Measurements from ENCODE around the gene MAP1LC3A. TPM values are rescaled to one million over a fixed set of nuclear protein-coding genes. Genes with fewer than 3 reads are reported as not detected.

The MAP1LC3A gene
- total RNA-seq, 4 donors from 2014 or later: 22.0 to 71.6 (median 63.5) TPM

DNA sequence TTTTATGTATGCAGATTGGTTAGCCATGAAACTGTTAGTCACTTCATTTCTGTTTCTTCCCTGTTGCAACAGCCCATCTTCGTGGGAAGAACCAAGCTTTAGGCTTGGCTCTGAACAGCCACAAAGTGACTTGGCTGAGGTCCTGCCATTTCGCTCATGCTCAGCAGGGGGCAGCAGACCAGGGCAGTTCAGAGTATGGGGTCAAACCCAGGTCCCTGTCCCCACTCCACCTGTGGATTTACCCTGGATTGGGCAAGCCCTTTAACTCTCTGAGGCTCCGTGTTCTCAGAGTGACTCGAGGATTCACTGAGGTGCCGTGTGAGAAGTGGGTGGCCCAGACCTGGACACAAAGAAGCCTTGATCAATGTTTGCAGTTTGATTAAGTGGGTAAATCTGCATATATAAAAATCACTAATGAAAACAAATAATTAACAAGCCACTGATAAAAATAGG, 19.8 kb upstream of the MAP1LC3A start:
- TF ChIP-seq, protein P1, sequence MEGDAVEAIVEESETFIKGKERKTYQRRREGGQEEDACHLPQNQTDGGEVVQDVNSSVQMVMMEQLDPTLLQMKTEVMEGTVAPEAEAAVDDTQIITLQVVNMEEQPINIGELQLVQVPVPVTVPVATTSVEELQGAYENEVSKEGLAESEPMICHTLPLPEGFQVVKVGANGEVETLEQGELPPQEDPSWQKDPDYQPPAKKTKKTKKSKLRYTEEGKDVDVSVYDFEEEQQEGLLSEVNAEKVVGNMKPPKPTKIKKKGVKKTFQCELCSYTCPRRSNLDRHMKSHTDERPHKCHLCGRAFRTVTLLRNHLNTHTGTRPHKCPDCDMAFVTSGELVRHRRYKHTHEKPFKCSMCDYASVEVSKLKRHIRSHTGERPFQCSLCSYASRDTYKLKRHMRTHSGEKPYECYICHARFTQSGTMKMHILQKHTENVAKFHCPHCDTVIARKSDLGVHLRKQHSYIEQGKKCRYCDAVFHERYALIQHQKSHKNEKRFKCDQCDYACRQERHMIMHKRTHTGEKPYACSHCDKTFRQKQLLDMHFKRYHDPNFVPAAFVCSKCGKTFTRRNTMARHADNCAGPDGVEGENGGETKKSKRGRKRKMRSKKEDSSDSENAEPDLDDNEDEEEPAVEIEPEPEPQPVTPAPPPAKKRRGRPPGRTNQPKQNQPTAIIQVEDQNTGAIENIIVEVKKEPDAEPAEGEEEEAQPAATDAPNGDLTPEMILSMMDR (IDR thresholded peaks at IDR 0.05; ENCODE audit: low read depth): no peak

DNA sequence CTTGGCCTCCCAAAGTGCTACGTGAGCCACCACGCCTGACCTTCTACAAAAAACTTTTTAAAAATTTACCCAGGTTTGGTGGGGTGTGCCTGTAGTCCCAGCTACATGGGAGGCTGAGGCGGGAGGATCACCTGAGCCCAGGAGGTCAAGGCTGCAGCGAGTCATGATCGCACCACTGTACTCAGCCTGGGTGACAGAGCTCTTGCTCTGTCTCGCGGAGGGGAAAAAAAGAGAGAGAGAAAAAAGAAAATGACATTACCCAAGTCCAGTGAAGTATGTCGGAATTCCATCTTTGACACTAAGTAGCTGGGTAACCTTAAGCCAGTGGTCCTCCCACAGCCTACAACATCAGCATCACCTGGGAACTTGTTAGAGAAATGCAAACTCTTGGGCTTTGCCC, 18.8 kb upstream of the MAP1LC3A start:
- TF ChIP-seq, protein P1 (IDR thresholded peaks at IDR 0.05; ENCODE audit: low read depth): no peak

DNA sequence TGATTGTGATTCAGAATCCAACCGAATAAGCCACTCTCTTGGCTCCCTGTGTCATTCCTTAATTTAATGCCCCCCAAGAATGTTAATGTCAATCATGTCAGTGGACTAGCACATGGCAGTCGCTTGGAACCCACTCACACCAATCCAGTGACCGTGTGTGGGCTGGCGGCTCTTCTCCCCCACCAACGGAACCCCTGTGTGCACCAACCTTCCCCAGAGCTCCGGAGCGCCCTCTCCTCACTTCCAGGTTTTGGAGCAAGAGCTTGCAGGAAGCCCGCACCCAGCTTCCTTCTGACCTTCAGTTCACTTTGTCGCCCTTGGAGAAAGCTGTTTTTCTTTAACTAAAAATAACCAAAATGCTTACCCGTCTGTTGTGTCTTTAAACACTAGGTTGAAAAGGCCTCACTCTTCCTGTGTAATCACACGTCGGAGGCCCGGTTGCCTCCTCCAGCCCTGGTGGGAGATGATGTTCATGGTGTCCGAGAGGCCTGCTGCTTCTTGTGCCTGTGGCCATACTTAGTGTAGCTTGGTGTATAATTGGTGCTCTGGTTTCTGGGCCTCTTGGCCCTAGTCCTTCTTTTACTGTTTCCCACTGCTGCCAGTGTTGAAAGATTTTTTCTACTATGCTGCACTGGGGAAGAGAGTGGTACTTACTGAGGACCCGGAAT, 17.8 kb upstream of the MAP1LC3A start:
- TF ChIP-seq, protein P1 (IDR thresholded peaks at IDR 0.05; ENCODE audit: low read depth): no peak

DNA sequence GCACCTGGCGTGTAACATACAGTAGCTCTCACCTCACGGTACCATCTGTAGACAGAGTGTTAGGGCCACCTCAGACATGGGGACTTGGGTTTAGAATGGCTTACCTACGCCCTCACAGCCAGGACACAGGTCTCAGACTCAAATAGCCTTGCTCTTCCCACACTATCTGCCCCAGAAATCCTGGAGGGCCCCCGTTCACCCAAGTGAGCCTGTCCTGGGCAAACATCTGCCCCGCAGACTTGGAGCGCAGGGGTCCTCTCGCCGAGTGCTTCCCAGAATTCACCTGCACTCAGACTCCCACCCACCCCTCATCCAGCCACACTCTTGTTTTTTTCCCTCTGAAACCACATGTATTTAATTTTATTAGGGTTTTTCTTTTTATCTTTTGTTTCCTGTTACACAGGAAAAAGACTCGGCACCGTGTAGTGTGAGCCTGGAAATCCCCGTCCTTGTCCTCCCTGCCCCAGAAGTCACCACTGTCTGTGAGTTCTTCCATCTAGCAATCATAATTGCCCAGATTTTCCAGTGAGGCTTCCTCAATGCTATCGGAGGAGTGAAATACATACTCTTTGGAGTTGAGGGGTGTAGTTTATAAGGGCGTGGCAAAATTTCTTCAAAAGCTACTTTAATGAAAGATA, 17.1 kb upstream of the MAP1LC3A start:
- TF ChIP-seq, protein P1 (IDR thresholded peaks at IDR 0.05; ENCODE audit: low read depth): no peak

DNA sequence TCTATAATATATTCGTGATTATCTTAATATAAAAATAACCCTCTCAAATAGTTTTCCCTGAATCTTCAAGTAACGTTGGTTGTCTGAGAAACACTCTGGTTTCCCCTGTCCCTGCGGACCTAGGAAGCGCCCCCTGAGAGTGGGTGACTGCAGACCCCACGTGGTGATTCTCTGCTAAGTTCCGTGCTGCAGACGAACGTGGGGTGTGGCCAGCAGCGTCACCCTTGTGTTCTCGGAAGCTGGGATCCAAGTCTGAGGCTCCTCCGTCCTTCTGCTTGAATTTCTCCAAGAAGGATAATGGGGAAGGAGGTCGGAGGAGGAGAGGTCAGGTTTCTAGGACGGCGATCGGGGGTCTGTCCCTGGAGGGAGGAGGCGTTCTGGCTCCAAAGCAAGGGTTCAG, 16.6 kb upstream of the MAP1LC3A start:
- TF ChIP-seq, protein P1 (IDR thresholded peaks at IDR 0.05; ENCODE audit: low read depth): no peak

DNA sequence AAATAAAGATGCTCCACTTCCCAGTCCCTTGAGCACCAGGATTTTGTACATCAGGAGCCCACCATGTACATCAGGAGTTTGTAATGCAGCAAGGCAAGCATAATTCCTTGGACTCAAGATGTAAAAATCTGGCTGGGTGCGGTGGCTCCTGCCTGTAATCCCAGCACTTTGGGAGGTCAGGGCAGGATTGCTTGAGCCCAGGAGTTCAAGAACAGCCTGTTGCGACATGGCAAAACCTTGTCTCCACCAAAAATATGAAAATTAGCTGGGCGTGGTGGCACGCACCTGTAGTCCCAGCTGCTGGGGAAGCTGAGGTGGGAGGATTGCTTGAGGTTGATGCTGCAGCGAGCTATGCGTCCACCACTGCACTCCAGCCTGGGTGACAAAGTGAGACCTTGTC, 16.1 kb upstream of the MAP1LC3A start:
- TF ChIP-seq, protein P1 (IDR thresholded peaks at IDR 0.05; ENCODE audit: low read depth): no peak

DNA sequence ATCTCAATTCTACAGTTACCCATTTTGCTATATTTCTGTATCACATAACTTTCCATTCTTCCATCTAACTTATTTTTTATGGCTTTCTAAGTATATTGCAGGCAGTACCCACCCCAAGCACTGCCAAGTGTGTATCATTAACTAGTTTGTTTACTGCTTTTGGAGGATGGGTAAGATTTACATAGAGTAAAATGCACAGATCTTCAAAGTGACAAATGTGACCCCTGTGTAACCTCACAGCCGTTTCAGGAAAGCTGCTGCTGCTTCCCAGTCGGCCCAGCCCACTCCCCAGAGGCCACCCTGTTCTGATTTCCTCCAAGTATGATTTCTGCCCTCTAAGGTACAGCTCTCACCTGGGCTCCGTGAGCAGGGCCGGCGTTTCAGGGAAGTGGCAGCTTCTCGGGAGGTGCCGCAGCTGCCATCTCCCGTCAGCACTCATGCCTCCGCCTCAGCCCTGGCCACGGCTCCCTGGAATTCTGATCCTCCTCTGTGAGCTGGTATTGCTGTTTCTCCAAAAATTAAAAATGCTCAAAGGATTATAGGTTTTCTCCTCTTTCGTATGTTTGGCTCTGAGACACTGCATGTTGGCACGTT, 15.0 kb upstream of the MAP1LC3A start:
- TF ChIP-seq, protein P1 (IDR thresholded peaks at IDR 0.05; ENCODE audit: low read depth): no peak

Measured in subcutaneous adipose tissue (tissue), 4 donors.